GM12892 (cell line): ENCODE measurements around the gene MED29.
"Not testable (repeated sequence)": the region's sequence is repeated elsewhere in the genome, so short reads cannot be mapped to it uniquely, and the experiment has no call there.

Experiments
- DNase-seq: peaks from one replicate; pipeline ENCODE4 v3.0.0; 2011; ENCODE audit not compliant: insufficient read length
- FAIRE-seq: peaks from 2 replicates; lab custom pipeline; 2011; peaks lifted over from hg19 to GRCh38; lab: Jason Lieb, UNC
- POLR2A ChIP-seq: IDR thresholded peaks from 2 replicates; pipeline ENCODE4 v1.6.1; 2011; ENCODE audit warnings: low read depth, low read length, control low read depth
- POLR2AphosphoS5 ChIP-seq: IDR thresholded peaks from 2 replicates; pipeline ENCODE4 v1.6.1; 2011; ENCODE audit warnings: low read depth, low read length, control low read depth
- TAF1 ChIP-seq: IDR thresholded peaks from 2 replicates; pipeline ENCODE4 v1.6.1; 2011; ENCODE audit warnings: low read depth, mild to moderate bottlenecking, control low read depth, low read length, borderline replicate concordance

MED29 gene

GRCh38 chr19:39375929-39376328, 15.2 kb upstream of the MED29 start:
- TF ChIP-seq POLR2AphosphoS5 (no peak), POLR2A (no peak)
- DNase-seq (no peak), FAIRE-seq (no peak)

GRCh38 chr19:39377373-39378362, 13.5 kb upstream of the MED29 start:
- no peak for TF ChIP-seq TAF1
- TF ChIP-seq POLR2A, result no peak
- no peak for TF ChIP-seq POLR2AphosphoS5
- DNase-seq (no peak), FAIRE-seq (no peak)

- DNase-seq, FAIRE-seq: not testable (repeated sequence)
Observed at GRCh38 chr19:39379366-39379765, 11.8 kb upstream of the MED29 start.

- no peak for FAIRE-seq
- TF ChIP-seq TAF1 (no peak), POLR2A (no peak), POLR2AphosphoS5 (no peak)
- no peak for DNase-seq
Observed at GRCh38 chr19:39379865-39380396, 11.2 kb upstream of the MED29 start.

- no peak for FAIRE-seq
- TF ChIP-seq TAF1 (no peak), POLR2A (no peak), POLR2AphosphoS5 (no peak)
- DNase-seq, result no peak
Observed at GRCh38 chr19:39380521-39381502, 10.4 kb upstream of the MED29 start.

- DNase-seq (no peak), FAIRE-seq (no peak)
- TF ChIP-seq POLR2AphosphoS5 (no peak), TAF1 (no peak), POLR2A (no peak)
Observed at GRCh38 chr19:39381910-39382611, 9.1 kb upstream of the MED29 start.

GRCh38 chr19:39382991-39383828, 8.0 kb upstream of the MED29 start:
- FAIRE-seq (no peak), DNase-seq (no peak)
- TF ChIP-seq TAF1, result no peak
- TF ChIP-seq POLR2AphosphoS5, result no peak
- no peak for TF ChIP-seq POLR2A

- DNase-seq (no peak), FAIRE-seq (no peak)
- TF ChIP-seq POLR2A (peak; percentile 41; the same call in 1 of the 2 replicates), POLR2AphosphoS5 (no peak)
Observed at GRCh38 chr19:39384839-39385568, 6.2 kb upstream of the MED29 start.

- TF ChIP-seq POLR2A (no peak), POLR2AphosphoS5 (no peak), TAF1 (no peak)
- FAIRE-seq (no peak), DNase-seq (no peak)
Observed at GRCh38 chr19:39385629-39386411, 5.4 kb upstream of the MED29 start.
